DND-41 (cell line): ENCODE data around the gene LRRC28.

Experiments
- CTCF ChIP-seq: IDR thresholded peaks from 2 replicates; pipeline ENCODE4 v1.5.1; 2012; ENCODE audit warnings: borderline replicate concordance, low read length, moderate library complexity, mild to moderate bottlenecking; ENCODE audit not compliant: poor library complexity, severe bottlenecking; ENCODE audit errors: extremely low read depth
- EZH2 ChIP-seq: IDR thresholded peaks from 3 replicates; pipeline ENCODE4 v1.6.1; 2012; ENCODE audit warnings: borderline replicate concordance, low read depth, mild to moderate bottlenecking, moderate library complexity, low read length, inconsistent platforms; ENCODE audit not compliant: severe bottlenecking

GRCh38 chr15:99399061-99399460 is 147.8 kb downstream of the LRRC28 start:
- TF ChIP-seq CTCF (no peak), EZH2 (no peak)
